ENCODE results near the gene KCNH3. TPM values are rescaled to one million over a fixed set of nuclear protein-coding genes. Genes with fewer than 3 reads are reported as not detected.

The KCNH3 gene, protein sequence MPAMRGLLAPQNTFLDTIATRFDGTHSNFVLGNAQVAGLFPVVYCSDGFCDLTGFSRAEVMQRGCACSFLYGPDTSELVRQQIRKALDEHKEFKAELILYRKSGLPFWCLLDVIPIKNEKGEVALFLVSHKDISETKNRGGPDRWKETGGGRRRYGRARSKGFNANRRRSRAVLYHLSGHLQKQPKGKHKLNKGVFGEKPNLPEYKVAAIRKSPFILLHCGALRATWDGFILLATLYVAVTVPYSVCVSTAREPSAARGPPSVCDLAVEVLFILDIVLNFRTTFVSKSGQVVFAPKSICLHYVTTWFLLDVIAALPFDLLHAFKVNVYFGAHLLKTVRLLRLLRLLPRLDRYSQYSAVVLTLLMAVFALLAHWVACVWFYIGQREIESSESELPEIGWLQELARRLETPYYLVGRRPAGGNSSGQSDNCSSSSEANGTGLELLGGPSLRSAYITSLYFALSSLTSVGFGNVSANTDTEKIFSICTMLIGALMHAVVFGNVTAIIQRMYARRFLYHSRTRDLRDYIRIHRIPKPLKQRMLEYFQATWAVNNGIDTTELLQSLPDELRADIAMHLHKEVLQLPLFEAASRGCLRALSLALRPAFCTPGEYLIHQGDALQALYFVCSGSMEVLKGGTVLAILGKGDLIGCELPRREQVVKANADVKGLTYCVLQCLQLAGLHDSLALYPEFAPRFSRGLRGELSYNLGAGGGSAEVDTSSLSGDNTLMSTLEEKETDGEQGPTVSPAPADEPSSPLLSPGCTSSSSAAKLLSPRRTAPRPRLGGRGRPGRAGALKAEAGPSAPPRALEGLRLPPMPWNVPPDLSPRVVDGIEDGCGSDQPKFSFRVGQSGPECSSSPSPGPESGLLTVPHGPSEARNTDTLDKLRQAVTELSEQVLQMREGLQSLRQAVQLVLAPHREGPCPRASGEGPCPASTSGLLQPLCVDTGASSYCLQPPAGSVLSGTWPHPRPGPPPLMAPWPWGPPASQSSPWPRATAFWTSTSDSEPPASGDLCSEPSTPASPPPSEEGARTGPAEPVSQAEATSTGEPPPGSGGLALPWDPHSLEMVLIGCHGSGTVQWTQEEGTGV
- total RNA-seq: 0.93 and 1.6 TPM in 2 replicates

DNA sequence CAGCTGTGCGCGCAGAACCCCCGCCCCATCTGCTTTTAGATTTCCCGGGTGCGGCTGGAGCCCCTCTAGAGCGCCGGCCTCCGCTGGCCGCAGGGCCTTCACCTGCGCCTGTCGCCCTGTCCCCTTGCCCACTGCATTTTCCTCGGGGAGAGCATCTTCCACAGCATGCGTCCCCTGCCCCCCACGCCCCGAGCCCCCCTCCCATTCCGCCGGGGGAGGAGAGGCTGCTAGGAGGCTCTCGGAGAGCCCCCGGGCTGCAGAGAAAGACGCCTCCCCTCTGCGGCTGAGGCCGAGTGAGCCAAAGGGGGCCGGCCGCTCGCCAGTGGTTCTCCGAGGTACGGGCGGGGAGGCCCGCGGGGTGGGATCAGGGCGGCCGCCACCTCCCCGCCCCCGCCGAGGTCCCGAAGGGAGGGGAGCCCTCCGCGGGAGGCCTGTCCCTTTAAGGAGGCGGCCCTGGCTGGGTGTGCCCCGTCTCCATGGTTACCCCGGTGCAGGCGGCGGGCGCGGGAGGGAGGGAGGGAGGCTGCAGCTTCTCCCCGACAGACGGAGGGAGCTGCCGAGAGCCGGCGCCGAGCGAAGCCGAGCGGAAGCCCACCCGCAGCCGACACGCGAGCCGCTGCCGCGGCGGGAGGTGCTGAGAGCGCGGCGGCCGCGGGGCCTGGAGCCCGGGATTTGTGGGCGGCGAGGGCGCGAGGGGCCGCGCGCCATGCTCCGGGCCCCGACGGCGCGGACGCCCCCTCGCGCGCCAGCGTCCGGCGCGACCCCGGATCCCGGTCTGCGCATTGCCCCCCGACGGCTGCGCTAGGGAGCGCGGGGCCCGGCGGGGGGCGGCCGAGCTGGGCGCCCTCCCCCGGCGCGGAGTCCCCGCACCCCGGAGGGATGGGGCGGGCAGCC, at the start of gene KCNH3:
KCNH3 (plus strand) TSS at position 521 of the 894 bp plus-strand sequence. CDS start 387 bp downstream, outside the sequence.
- Mint-ChIP-seq H3K27me3 (ENCODE audit: insufficient read depth) (peaks cover 49% of the 10 kb centered on the region), H3K27ac (no peak within 1 kb of the TSS), H3K4me3 (peak within 1 kb of the TSS; percentile 70), H3K4me1 (ENCODE audit: low read depth) (no peaks in the 10 kb centered on the region), H3K36me3 (ENCODE audit: low read depth) (no peaks in the 10 kb centered on the region), H3K9me3 (no peaks in the 10 kb centered on the region)
- intact Hi-C loops (cut with micrococcal nuclease): loop anchor here (1.0 to 5.0 kb wide), 3 partner anchors 30 to 180 kb away; partner anchors contain the start of genes MCRS1 and PRPF40B
- DNase-seq (ENCODE audit: low spot score): peak; percentile 80

DNA sequence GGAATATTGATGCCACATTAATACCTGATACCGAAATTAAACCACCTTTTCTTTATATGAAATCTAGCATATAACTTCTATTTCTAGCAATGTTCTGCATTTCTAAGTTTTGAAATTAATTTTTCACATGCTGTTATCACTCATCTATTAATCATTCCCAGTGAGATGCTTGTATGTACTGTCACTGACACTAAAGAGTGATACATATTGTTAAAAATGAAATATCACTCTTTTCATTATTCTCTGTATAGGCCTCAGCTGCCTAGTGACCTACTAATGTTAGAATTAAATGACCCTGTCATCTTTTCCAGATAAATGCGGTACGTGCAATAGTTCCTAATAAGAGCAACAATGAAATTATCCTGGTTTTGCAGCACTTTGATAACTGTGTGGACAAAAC, 49.7 kb upstream of the KCNH3 start:
- intact Hi-C loops (cut with micrococcal nuclease): no loop called here

DNA sequence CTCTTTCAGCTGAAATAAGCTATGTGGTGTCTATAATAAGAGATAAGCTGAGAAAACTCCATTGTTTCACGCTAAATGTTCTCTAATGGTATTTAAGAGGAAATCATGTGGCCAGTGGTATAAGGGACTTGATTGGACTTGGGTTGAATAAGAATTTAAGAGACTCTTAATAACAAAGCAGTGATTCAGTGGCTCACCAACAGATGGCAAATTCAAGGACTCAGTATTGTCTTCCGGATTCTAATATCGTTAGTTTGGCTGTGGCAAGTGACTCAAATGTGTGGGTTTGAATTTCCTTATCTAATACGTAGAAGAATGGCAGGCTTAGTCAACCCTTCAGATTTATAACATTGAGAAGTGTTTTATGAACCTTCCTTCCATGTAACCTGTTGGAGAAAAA, 49.1 kb upstream of the KCNH3 start:
- Mint-ChIP-seq H3K4me3 (no peak overlapping the region), H3K4me1 (ENCODE audit: low read depth) (no peaks in the 10 kb centered on the region), H3K27ac (no peak overlapping the region), H3K36me3 (ENCODE audit: low read depth) (peaks cover 2% of the 10 kb centered on the region), H3K9me3 (no peaks in the 10 kb centered on the region), H3K27me3 (ENCODE audit: insufficient read depth) (no peaks in the 10 kb centered on the region)
- intact Hi-C loops (cut with micrococcal nuclease): no loop called here
- no peak for DNase-seq (ENCODE audit: low spot score)

More for the DNA sequence above, 49.7 kb upstream of the KCNH3 start:
- H3K27ac Mint-ChIP-seq: no peak overlapping the region
- H3K4me3 Mint-ChIP-seq: no peak overlapping the region
- DNase-seq (ENCODE audit: low spot score): no peak
- no peaks in the 10 kb centered on the region for H3K4me1 Mint-ChIP-seq (ENCODE audit: low read depth)
- H3K36me3 Mint-ChIP-seq (ENCODE audit: low read depth): peaks cover 3% of the 10 kb centered on the region
- H3K9me3 Mint-ChIP-seq: no peaks in the 10 kb centered on the region
- no peaks in the 10 kb centered on the region for H3K27me3 Mint-ChIP-seq (ENCODE audit: insufficient read depth)

- Mint-ChIP-seq H3K36me3 (ENCODE audit: low read depth) (peaks cover 2% of the 10 kb centered on the region), H3K27ac (no peak overlapping the region), H3K27me3 (ENCODE audit: insufficient read depth) (no peaks in the 10 kb centered on the region), H3K4me1 (ENCODE audit: low read depth) (no peaks in the 10 kb centered on the region), H3K9me3 (no peaks in the 10 kb centered on the region), H3K4me3 (no peak overlapping the region)
- DNase-seq (ENCODE audit: low spot score): no peak
- intact Hi-C loops (cut with micrococcal nuclease): no loop called here
These were observed 47.0 kb upstream of the KCNH3 start for GRCh38 chr12:49491823-49492222.

DNA sequence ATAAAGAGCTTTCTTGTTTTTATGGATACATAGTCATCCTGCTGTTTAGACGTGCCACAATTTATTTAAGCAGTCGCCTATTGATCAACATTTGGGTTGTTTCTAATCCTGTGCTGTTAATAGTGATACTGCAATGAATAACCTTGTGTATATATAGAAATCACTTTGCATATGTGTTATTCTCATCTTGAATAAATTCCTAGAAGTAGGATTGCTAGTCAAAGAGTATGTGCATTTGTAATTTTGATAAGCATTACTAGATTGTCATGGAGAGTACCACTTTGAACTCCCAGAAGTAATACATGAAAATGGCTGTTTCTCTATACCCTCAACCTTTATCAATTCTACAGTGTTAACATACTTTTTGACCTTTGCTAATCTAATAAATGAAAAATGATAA, 44.9 kb upstream of the KCNH3 start:
- H3K36me3 Mint-ChIP-seq (ENCODE audit: low read depth): peaks cover 3% of the 10 kb centered on the region
- no peaks in the 10 kb centered on the region for H3K27me3 Mint-ChIP-seq (ENCODE audit: insufficient read depth)
- no peak overlapping the region for H3K27ac Mint-ChIP-seq
- no peak for DNase-seq (ENCODE audit: low spot score)
- H3K4me1 Mint-ChIP-seq (ENCODE audit: low read depth): no peaks in the 10 kb centered on the region
- no peaks in the 10 kb centered on the region for H3K9me3 Mint-ChIP-seq
- intact Hi-C loops (cut with micrococcal nuclease): no loop called here
- H3K4me3 Mint-ChIP-seq: no peak overlapping the region

GRCh38 chr12:49496417-49497360, 42.1 kb upstream of the KCNH3 start:
- no peak overlapping the region for H3K27ac Mint-ChIP-seq
- DNase-seq (ENCODE audit: low spot score): no peak
- no peaks in the 10 kb centered on the region for H3K27me3 Mint-ChIP-seq (ENCODE audit: insufficient read depth)
- H3K36me3 Mint-ChIP-seq (ENCODE audit: low read depth): peaks cover 8% of the 10 kb centered on the region
- no peak overlapping the region for H3K4me3 Mint-ChIP-seq
- no peaks in the 10 kb centered on the region for H3K9me3 Mint-ChIP-seq
- intact Hi-C loops (cut with micrococcal nuclease): no loop called here
- H3K4me1 Mint-ChIP-seq (ENCODE audit: low read depth): peaks cover under 1% of the 10 kb centered on the region

DNA sequence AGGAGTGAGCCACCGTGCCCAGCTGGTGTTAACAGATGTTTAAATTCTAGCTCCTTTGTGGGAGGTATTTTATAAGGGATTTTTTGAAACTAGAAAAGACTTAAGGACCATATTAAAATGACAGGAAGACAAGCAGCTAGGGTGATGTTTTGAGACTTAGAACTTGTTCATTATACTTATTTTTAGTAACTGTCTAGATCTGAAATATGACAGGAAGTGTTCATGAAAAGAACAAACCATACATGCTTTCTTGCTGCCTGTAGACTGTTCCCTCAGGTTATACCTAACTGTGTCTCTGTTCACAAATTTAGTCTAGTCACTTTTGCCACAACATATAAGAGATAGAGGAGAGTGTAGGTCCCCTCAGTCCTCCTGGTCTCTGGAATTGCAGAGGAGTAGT, 36.9 kb upstream of the KCNH3 start:
- no peaks in the 10 kb centered on the region for H3K27me3 Mint-ChIP-seq (ENCODE audit: insufficient read depth)
- no peaks in the 10 kb centered on the region for H3K9me3 Mint-ChIP-seq
- no peak overlapping the region for H3K27ac Mint-ChIP-seq
- H3K36me3 Mint-ChIP-seq (ENCODE audit: low read depth): peaks cover 9% of the 10 kb centered on the region
- DNase-seq (ENCODE audit: low spot score): no peak
- H3K4me3 Mint-ChIP-seq: no peak overlapping the region
- H3K4me1 Mint-ChIP-seq (ENCODE audit: low read depth): peaks cover 5% of the 10 kb centered on the region
- intact Hi-C loops (cut with micrococcal nuclease): no loop called here

DNA sequence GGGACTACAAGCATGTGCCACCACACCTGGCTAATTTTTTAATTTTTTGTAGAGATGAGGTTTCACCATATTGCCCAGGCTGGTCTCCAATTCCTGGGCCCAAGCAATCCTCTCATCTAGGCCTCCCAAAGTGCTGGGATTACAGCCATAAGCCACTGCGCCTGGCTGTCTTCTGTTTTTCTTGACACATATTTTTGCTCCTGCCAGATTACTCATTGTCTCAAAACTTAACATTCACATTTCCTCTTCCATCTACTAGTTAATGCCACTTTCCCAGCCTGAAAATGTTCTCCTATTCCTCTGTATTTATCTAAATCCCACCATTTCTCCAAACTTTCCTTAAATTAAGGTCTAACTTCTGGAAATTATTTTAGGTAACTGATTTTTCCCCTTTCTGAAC, 36.2 kb upstream of the KCNH3 start:
- peaks cover 5% of the 10 kb centered on the region for H3K4me1 Mint-ChIP-seq (ENCODE audit: low read depth)
- H3K4me3 Mint-ChIP-seq: no peak overlapping the region
- peaks cover 8% of the 10 kb centered on the region for H3K36me3 Mint-ChIP-seq (ENCODE audit: low read depth)
- intact Hi-C loops (cut with micrococcal nuclease): no loop called here
- no peaks in the 10 kb centered on the region for H3K9me3 Mint-ChIP-seq
- no peak overlapping the region for H3K27ac Mint-ChIP-seq
- DNase-seq (ENCODE audit: low spot score): no peak
- H3K27me3 Mint-ChIP-seq (ENCODE audit: insufficient read depth): no peaks in the 10 kb centered on the region

- Mint-ChIP-seq H3K9me3 (no peaks in the 10 kb centered on the region), H3K36me3 (ENCODE audit: low read depth) (peaks cover 8% of the 10 kb centered on the region), H3K27ac (no peak overlapping the region), H3K27me3 (ENCODE audit: insufficient read depth) (no peaks in the 10 kb centered on the region), H3K4me3 (no peak overlapping the region), H3K4me1 (ENCODE audit: low read depth) (peaks cover 5% of the 10 kb centered on the region)
- intact Hi-C loops (cut with micrococcal nuclease): no loop called here
- no peak for DNase-seq (ENCODE audit: low spot score)
These were observed 35.1 kb upstream of the KCNH3 start for GRCh38 chr12:49503674-49504180.

DNA sequence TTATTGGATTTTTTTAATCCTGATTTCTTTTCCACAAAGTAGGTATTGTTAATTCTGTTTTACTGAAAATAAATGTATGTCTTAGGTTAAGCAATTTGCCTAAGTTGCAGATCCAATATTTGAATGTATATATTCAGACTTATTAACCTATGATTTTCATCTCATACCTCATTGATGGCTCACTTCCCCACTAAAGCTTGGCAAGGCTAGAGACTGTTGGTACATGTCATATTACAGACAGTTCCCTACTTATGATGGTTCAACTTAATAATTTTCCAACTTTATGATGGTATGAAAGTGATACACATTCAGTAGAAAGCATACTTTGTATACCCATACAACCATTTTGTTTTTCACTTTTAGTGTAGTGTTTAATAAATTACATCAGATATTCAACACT, 33.2 kb upstream of the KCNH3 start:
- peaks cover 5% of the 10 kb centered on the region for H3K4me1 Mint-ChIP-seq (ENCODE audit: low read depth)

GRCh38 chr12:49507139-49507538, 31.7 kb upstream of the KCNH3 start:
- intact Hi-C loops (cut with micrococcal nuclease): no loop called here
- no peak overlapping the region for H3K4me3 Mint-ChIP-seq
- no peaks in the 10 kb centered on the region for H3K9me3 Mint-ChIP-seq
- no peaks in the 10 kb centered on the region for H3K27me3 Mint-ChIP-seq (ENCODE audit: insufficient read depth)
- DNase-seq (ENCODE audit: low spot score): no peak
- H3K27ac Mint-ChIP-seq: no peak overlapping the region
- H3K4me1 Mint-ChIP-seq (ENCODE audit: low read depth): peaks cover under 1% of the 10 kb centered on the region
- H3K36me3 Mint-ChIP-seq (ENCODE audit: low read depth): peaks cover 3% of the 10 kb centered on the region

More for the DNA sequence above, 33.2 kb upstream of the KCNH3 start:
- no peaks in the 10 kb centered on the region for H3K9me3 Mint-ChIP-seq
- no peak overlapping the region for H3K27ac Mint-ChIP-seq
- DNase-seq (ENCODE audit: low spot score): no peak
- peaks cover 3% of the 10 kb centered on the region for H3K36me3 Mint-ChIP-seq (ENCODE audit: low read depth)
- intact Hi-C loops (cut with micrococcal nuclease): no loop called here
- H3K4me3 Mint-ChIP-seq: no peak overlapping the region
- H3K27me3 Mint-ChIP-seq (ENCODE audit: insufficient read depth): no peaks in the 10 kb centered on the region

Measured in activated T-helper 1 cell treated with anti-CD3 and anti-CD28 coated beads, Interleukin-12 subunit alpha, Interleukin-12 subunit beta, Interleukin-2, Interleukin-4 antibody, amounts not matched to agents 30 ng/mL and 10 ng/mL and 1 ng/mL, durations not matched to agents 14 hours and 24 hours and 36 hours (primary cell).